ENCODE results near the gene ARFGEF2. TPM values are rescaled to one million over a fixed set of nuclear protein-coding genes. Genes with fewer than 3 reads are reported as not detected.

ARFGEF2 gene
- total and polyA plus RNA-seq, 2 experiments from 2014 or later, result 8.5 to 20.6 TPM

DNA sequence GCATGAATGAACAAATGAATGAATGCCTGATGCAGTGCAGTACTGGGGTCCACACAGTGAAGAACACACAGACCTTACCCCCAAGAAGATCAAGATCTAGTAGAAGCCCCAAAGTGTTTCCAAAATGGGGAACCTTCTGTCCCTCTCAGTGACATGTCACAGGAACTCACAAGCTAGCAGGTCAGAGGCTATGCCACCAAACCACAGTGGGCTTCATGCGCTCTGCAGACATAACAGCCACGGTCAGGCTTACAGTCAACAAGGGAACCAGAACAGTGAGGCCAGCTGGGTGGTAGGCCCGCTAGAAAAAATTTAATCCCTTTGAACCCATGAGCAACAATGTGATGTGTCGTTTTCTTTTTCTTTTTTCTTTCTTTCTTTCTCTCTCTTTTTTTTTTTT is 20.2 kb upstream of the ARFGEF2 start:
- H3K36me3 ChIP-seq, result no peaks in the 10 kb centered on the region
- H3K27ac ChIP-seq, result no peak overlapping the region
- H3K4me3 ChIP-seq, result no peak overlapping the region
- peaks cover 16% of the 10 kb centered on the region for H3K27me3 ChIP-seq
- TF ChIP-seq, protein P1, sequence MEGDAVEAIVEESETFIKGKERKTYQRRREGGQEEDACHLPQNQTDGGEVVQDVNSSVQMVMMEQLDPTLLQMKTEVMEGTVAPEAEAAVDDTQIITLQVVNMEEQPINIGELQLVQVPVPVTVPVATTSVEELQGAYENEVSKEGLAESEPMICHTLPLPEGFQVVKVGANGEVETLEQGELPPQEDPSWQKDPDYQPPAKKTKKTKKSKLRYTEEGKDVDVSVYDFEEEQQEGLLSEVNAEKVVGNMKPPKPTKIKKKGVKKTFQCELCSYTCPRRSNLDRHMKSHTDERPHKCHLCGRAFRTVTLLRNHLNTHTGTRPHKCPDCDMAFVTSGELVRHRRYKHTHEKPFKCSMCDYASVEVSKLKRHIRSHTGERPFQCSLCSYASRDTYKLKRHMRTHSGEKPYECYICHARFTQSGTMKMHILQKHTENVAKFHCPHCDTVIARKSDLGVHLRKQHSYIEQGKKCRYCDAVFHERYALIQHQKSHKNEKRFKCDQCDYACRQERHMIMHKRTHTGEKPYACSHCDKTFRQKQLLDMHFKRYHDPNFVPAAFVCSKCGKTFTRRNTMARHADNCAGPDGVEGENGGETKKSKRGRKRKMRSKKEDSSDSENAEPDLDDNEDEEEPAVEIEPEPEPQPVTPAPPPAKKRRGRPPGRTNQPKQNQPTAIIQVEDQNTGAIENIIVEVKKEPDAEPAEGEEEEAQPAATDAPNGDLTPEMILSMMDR (IDR thresholded peaks at IDR 0.05; ENCODE audit: low read depth, low read length), result no peak
- H3K4me1 ChIP-seq (ENCODE audit: low read depth), result no peaks in the 10 kb centered on the region
- DNase-seq (ENCODE audit: low read depth in 1 of 2, low spot score in 1 of 2), result no peak
- H3K9me3 ChIP-seq (ENCODE audit: low read depth), result no peaks in the 10 kb centered on the region

DNA sequence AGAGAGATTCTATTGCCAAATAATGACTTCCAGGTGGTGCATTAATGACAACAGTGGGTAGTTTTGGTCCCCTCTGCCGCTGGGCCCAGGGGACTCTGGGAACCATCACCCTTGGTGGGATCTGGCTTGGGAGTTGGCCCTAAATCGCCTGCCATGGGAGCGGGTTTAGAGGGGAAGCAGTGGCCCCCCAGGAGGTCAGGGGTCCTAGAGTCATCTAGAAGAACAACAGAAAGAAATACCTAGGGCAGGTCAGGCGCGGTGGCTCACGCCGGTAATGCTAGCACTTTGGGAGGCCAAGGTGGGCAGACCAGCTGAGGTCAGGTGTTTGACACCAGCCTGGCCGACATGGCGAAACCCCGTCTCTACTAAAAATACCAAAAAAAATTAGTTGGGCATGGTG is 17.8 kb upstream of the ARFGEF2 start:
- Histone ChIP-seq H3K36me3 (no peaks in the 10 kb centered on the region), H3K27me3 (peaks cover 16% of the 10 kb centered on the region), H3K4me3 (no peak overlapping the region), H3K27ac (no peak overlapping the region), H3K4me1 (ENCODE audit: low read depth) (no peaks in the 10 kb centered on the region), H3K9me3 (ENCODE audit: low read depth) (no peaks in the 10 kb centered on the region)
- no peak for DNase-seq (ENCODE audit: low read depth in 1 of 2, low spot score in 1 of 2)
- TF ChIP-seq, protein P1 (IDR thresholded peaks at IDR 0.05; ENCODE audit: low read depth, low read length), result no peak

DNA sequence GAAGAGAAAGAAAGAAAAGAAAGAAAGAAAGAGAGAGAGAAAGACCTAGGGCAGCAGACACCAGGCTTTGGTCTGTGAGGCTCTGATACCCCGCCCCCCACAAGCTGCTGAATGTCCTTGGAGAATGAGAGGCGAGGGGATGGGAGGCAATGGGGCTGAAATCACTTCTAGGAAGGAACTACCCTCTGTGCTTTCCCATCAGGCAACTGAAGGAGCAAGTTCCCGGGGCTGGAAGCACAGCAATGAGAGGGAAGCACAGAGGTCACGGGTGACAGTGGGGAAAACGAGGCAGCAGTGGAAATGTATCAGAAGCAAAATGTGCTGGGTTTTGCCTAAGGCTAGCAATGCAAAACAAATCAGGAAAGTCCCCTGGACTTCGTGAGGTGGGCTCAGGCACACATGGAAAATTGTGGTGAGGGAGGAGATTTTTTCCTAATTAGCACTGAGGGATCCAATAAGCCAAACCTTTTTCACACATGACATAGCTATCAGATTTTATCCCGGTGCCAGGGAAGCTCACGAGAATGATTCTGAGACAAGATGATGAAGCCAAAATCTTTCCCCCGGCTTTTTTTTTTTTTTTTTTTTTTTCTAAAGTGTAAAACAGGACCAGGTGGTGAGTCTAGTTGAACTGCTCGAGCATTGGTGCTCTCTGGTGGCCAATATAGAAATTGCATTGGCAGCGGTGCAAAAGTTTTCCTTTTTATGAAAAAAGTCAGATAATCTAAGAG is 16.8 kb upstream of the ARFGEF2 start:
- no peak overlapping the region for H3K27ac ChIP-seq
- peak; percentile 67 to 81 for DNase-seq (ENCODE audit: low read depth in 1 of 2, low spot score in 1 of 2)

GRCh38 chr20:48905297-48905647 is 16.2 kb upstream of the ARFGEF2 start:
- TF ChIP-seq, protein P1 (IDR thresholded peaks at IDR 0.05; ENCODE audit: low read depth, low read length), result no peak
- peaks cover 7% of the 10 kb centered on the region for H3K27me3 ChIP-seq
- H3K27ac ChIP-seq, result no peak overlapping the region
- DNase-seq (ENCODE audit: low read depth in 1 of 2, low spot score in 1 of 2), result no peak
- no peaks in the 10 kb centered on the region for H3K36me3 ChIP-seq
- no peaks in the 10 kb centered on the region for H3K4me1 ChIP-seq (ENCODE audit: low read depth)
- H3K4me3 ChIP-seq, result no peak overlapping the region
- no peaks in the 10 kb centered on the region for H3K9me3 ChIP-seq (ENCODE audit: low read depth)

More for the DNA sequence above, 16.8 kb upstream of the ARFGEF2 start:
- Histone ChIP-seq H3K9me3 (ENCODE audit: low read depth) (no peaks in the 10 kb centered on the region), H3K27me3 (peaks cover 12% of the 10 kb centered on the region), H3K4me1 (ENCODE audit: low read depth) (no peaks in the 10 kb centered on the region), H3K4me3 (no peak overlapping the region), H3K36me3 (no peaks in the 10 kb centered on the region)
- TF ChIP-seq, protein P1 (IDR thresholded peaks at IDR 0.05; ENCODE audit: low read depth, low read length), result peak; percentile 77

- H3K27me3 ChIP-seq, result peaks cover 4% of the 10 kb centered on the region
- DNase-seq (ENCODE audit: low read depth in 1 of 2, low spot score in 1 of 2), result no peak
- no peak overlapping the region for H3K4me3 ChIP-seq
- TF ChIP-seq, protein P1 (IDR thresholded peaks at IDR 0.05; ENCODE audit: low read depth, low read length), result no peak
- no peaks in the 10 kb centered on the region for H3K4me1 ChIP-seq (ENCODE audit: low read depth)
- no peaks in the 10 kb centered on the region for H3K9me3 ChIP-seq (ENCODE audit: low read depth)
- H3K36me3 ChIP-seq, result no peaks in the 10 kb centered on the region
- no peak overlapping the region for H3K27ac ChIP-seq
Observed at GRCh38 chr20:48906221-48906877, 15.2 kb upstream of the ARFGEF2 start.
